HUES64 (cell line): Measurements from ENCODE around the gene E2F2.

Experiments used
- H3K27ac ChIP-seq: 2 replicates; pipeline ENCODE4 v1.7.0; 2013; ENCODE audit warnings: low read depth, low read length, inconsistent platforms
- H3K27me3 ChIP-seq: 2 replicates; pipeline ENCODE4 v1.6.1; 2013; ENCODE audit warnings: mild to moderate bottlenecking, low read length; ENCODE audit not compliant: insufficient read depth
- H3K36me3 ChIP-seq: 2 replicates; pipeline ENCODE4 v1.6.1; 2013; ENCODE audit warnings: mild to moderate bottlenecking, low read length; ENCODE audit not compliant: insufficient read depth
- H3K4me1 ChIP-seq: 2 replicates; pipeline ENCODE4 v1.6.1; 2013; ENCODE audit warnings: mild to moderate bottlenecking, low read length, moderate library complexity; ENCODE audit not compliant: insufficient read depth
- H3K4me3 ChIP-seq: 2 replicates; pipeline ENCODE4 v1.5.1; 2013; ENCODE audit warnings: mild to moderate bottlenecking, low read length, moderate library complexity
- H3K9ac ChIP-seq: 2 replicates; pipeline ENCODE4 v1.6.1; 2013; ENCODE audit warnings: mild to moderate bottlenecking, low read depth, low read length
- H3K9me3 ChIP-seq: 2 replicates; pipeline ENCODE4 v1.6.1; 2013; ENCODE audit warnings: low read depth, low read length; ENCODE audit not compliant: insufficient read depth
- WGBS: fragments of 150-250, 120-280 bp; methylation state at CpG from one replicate; pipeline ENCODE4 v1.1.7; 2013; ENCODE audit warnings: missing lambda C conversion rate; 5-methylcytosine and 5-hydroxymethylcytosine counted together

The E2F2 gene

GRCh38 chr1:23466423-23466989, 64.5 kb downstream of the E2F2 start:
- WGBS: 95% methylated on average over 3 of the region's 3 CpGs
- Histone ChIP-seq H3K9ac (no peak overlapping the region), H3K9me3 (no peaks in the 10 kb centered on the region), H3K4me1 (no peaks in the 10 kb centered on the region), H3K27me3 (no peaks in the 10 kb centered on the region), H3K4me3 (no peak overlapping the region), H3K27ac (no peak overlapping the region), H3K36me3 (no peaks in the 10 kb centered on the region)

DNA sequence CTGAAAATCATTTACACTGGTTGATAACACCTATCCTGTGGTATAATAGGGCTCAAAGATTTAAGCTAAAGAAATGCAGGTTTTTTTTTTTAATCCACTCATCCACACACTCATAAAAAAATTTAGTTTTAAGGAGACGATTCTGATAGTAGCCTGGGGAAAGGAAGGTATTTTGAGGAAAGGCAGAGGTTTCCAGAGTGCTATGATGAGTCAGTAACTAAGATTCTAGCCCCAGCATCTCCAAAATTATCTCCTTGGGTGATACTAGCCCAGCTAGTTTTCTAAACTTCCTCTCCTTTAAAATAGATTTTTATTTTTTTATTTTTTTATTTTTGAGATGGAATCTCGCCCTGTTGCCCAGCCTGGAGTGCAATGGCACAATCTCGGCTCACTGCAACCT, 67.7 kb downstream of the E2F2 start:
- H3K9ac ChIP-seq: no peak overlapping the region
- H3K4me1 ChIP-seq: peaks cover 4% of the 10 kb centered on the region; the same call in 1 of the 2 replicates
- H3K9me3 ChIP-seq: no peaks in the 10 kb centered on the region
- no peak overlapping the region for H3K4me3 ChIP-seq
- 98% methylated on average over 2 of the region's 3 CpGs for WGBS
- H3K27me3 ChIP-seq: no peaks in the 10 kb centered on the region
- no peaks in the 10 kb centered on the region; the same call in 1 of the 2 replicates for H3K36me3 ChIP-seq
- H3K27ac ChIP-seq: no peak overlapping the region

DNA sequence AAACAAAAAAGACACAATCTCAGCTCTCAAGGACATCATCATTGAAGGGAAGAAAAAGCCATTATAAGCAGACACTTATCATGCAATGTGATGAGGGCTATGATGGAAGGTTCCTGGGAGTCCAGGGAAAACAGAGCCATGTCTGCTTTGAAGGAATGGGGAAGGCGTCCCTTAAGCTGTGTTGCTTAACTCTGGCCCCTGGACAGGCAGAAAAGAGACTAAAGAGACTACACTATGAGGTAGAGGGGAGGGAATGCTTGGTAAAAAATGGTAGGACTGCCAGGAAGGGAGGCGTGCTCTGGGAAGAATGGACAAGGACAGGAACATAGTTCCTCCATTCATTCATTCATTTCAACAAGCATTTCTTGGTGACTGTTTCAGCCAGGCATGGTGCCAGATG, 68.3 kb downstream of the E2F2 start:
- Histone ChIP-seq H3K4me3 (no peak overlapping the region), H3K4me1 (peaks cover 4% of the 10 kb centered on the region; the same call in 1 of the 2 replicates), H3K9ac (no peak overlapping the region), H3K27ac (no peak overlapping the region), H3K9me3 (no peaks in the 10 kb centered on the region), H3K27me3 (no peaks in the 10 kb centered on the region), H3K36me3 (no peaks in the 10 kb centered on the region; the same call in 1 of the 2 replicates)
- WGBS: 87% methylated on average over 2 of the region's 2 CpGs

DNA sequence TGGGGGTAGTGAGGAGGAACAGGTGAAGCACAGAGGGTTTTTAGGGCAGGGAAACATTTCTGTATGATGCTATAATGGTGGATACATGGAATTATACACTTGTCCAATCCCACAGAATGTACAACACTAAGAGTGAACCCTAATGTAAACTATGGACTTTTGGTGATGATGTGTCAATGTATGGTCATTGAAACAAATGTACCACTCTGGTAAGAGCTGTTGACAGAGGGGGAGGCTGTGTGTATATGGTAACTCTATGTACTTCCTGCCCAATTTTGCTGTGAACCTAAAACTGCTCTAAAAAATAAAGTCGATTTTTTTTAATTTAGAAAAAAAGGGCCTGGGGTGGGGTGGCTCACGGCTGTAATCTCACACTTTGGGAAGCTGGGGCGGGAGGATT, 70.0 kb downstream of the E2F2 start:
- WGBS: 92% methylated on average over 3 of the region's 3 CpGs
- Histone ChIP-seq H3K27ac (no peak overlapping the region), H3K4me3 (no peak overlapping the region), H3K36me3 (no peaks in the 10 kb centered on the region; the same call in 1 of the 2 replicates), H3K4me1 (peaks cover 4% of the 10 kb centered on the region; the same call in 1 of the 2 replicates), H3K9me3 (no peaks in the 10 kb centered on the region), H3K9ac (no peak overlapping the region), H3K27me3 (no peaks in the 10 kb centered on the region)

- Histone ChIP-seq H3K4me1 (peaks cover 4% of the 10 kb centered on the region; the same call in 1 of the 2 replicates), H3K9me3 (no peaks in the 10 kb centered on the region), H3K36me3 (peaks cover 3% of the 10 kb centered on the region; the same call in 1 of the 2 replicates), H3K9ac (no peak overlapping the region), H3K4me3 (no peak overlapping the region), H3K27me3 (no peaks in the 10 kb centered on the region), H3K27ac (no peak overlapping the region)
- 94% methylated on average over 4 of the region's 4 CpGs for WGBS
These were observed 70.5 kb downstream of the E2F2 start for GRCh38 chr1:23460519-23460918.

- 77% methylated on average over 2 of the region's 2 CpGs for WGBS
- H3K9ac ChIP-seq: no peak overlapping the region
- H3K4me1 ChIP-seq: peaks cover 4% of the 10 kb centered on the region; the same call in 1 of the 2 replicates
- no peak overlapping the region for H3K4me3 ChIP-seq
- no peaks in the 10 kb centered on the region for H3K27me3 ChIP-seq
- H3K27ac ChIP-seq: no peak overlapping the region
- no peaks in the 10 kb centered on the region for H3K9me3 ChIP-seq
- H3K36me3 ChIP-seq: peaks cover 4% of the 10 kb centered on the region; the same call in 1 of the 2 replicates
These were observed 71.7 kb downstream of the E2F2 start for GRCh38 chr1:23459338-23459757.
